Nephron progenitor cell (in vitro differentiated cells): Measurements from ENCODE around the gene RPS6KB1.
"Not testable (repeated sequence)": the region's sequence is repeated elsewhere in the genome, so short reads cannot be mapped to it uniquely, and the experiment has no call there.

Experiments
- DNase-seq: peaks from one replicate; pipeline ENCODE4 v3.0.0; 2021
- H3K27ac Mint-ChIP-seq: 2 replicates; pipeline ENCODE4 v1.8.0; 2021; ENCODE audit warnings: mild to moderate bottlenecking, moderate library complexity, mixed read lengths
- H3K27me3 Mint-ChIP-seq: 2 replicates; pipeline ENCODE4 v1.8.0; 2021; ENCODE audit warnings: mild to moderate bottlenecking, low read depth, mixed read lengths; ENCODE audit not compliant: poor library complexity
- H3K36me3 Mint-ChIP-seq: 2 replicates; pipeline ENCODE4 v1.8.0; 2021; ENCODE audit warnings: low read depth, mixed read lengths
- H3K4me1 Mint-ChIP-seq: 2 replicates; pipeline ENCODE4 v1.8.0; 2021; ENCODE audit warnings: mixed read lengths
- H3K4me3 Mint-ChIP-seq: 2 replicates; pipeline ENCODE4 v1.8.0; 2021; ENCODE audit warnings: mild to moderate bottlenecking, moderate library complexity, mixed read lengths
- H3K9me3 Mint-ChIP-seq: 2 replicates; pipeline ENCODE4 v1.8.0; 2021; ENCODE audit warnings: mild to moderate bottlenecking, moderate library complexity, mixed read lengths
- TF ChIP-seq, protein P1 (sequence below): fragments of 200-600 bp; sonication (generic); IDR thresholded peaks from 2 replicates; pipeline ENCODE4 v1.5.0; 2021; ENCODE audit warnings: antibody characterized with exemption

The RPS6KB1 gene

GRCh38 chr17:59972778-59973177 is 79.9 kb downstream of the RPS6KB1 start:
- H3K36me3 Mint-ChIP-seq, result no peaks in the 10 kb centered on the region
- DNase-seq, result no peak

GRCh38 chr17:59973483-59973882 is 80.6 kb downstream of the RPS6KB1 start:
- not testable (repeated sequence) for DNase-seq, H3K27ac Mint-ChIP-seq, H3K4me1 Mint-ChIP-seq, H3K4me3 Mint-ChIP-seq, H3K36me3 Mint-ChIP-seq, H3K9me3 Mint-ChIP-seq
- H3K27me3 Mint-ChIP-seq, result peaks cover 15% of the 10 kb centered on the region

More at GRCh38 chr17:59972778-59973177, 79.9 kb downstream of the RPS6KB1 start:
- H3K9me3 Mint-ChIP-seq, result peaks cover 6% of the 10 kb centered on the region
- H3K4me1 Mint-ChIP-seq, result no peaks in the 10 kb centered on the region
- H3K27ac Mint-ChIP-seq, result no peak overlapping the region
- peaks cover 15% of the 10 kb centered on the region for H3K27me3 Mint-ChIP-seq
- TF ChIP-seq, protein P1, sequence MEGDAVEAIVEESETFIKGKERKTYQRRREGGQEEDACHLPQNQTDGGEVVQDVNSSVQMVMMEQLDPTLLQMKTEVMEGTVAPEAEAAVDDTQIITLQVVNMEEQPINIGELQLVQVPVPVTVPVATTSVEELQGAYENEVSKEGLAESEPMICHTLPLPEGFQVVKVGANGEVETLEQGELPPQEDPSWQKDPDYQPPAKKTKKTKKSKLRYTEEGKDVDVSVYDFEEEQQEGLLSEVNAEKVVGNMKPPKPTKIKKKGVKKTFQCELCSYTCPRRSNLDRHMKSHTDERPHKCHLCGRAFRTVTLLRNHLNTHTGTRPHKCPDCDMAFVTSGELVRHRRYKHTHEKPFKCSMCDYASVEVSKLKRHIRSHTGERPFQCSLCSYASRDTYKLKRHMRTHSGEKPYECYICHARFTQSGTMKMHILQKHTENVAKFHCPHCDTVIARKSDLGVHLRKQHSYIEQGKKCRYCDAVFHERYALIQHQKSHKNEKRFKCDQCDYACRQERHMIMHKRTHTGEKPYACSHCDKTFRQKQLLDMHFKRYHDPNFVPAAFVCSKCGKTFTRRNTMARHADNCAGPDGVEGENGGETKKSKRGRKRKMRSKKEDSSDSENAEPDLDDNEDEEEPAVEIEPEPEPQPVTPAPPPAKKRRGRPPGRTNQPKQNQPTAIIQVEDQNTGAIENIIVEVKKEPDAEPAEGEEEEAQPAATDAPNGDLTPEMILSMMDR, result no peak
- H3K4me3 Mint-ChIP-seq, result no peak overlapping the region

DNA sequence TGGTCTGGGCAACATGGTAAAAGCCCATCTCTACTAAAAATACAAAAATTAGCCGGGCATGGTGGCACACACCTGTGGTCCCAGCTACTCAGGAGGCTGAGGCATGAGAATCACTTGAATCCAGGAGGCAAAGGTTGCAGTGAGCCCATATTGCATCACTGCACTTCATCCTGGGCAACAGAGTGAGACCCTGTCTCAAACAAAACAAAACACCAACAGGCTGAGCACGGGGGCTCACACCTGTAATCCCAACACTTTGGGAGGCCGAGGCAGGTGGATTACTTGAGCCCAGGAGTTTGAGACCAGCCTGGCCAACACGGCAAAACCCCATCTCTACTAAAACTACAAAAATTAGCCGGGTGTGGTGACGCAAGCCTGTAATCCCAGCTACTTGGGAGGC is 82.2 kb downstream of the RPS6KB1 start:
- H3K4me1 Mint-ChIP-seq, H3K9me3 Mint-ChIP-seq, DNase-seq, H3K27ac Mint-ChIP-seq, H3K36me3 Mint-ChIP-seq, H3K4me3 Mint-ChIP-seq: not testable (repeated sequence)
- H3K27me3 Mint-ChIP-seq, result peaks cover 15% of the 10 kb centered on the region

DNA sequence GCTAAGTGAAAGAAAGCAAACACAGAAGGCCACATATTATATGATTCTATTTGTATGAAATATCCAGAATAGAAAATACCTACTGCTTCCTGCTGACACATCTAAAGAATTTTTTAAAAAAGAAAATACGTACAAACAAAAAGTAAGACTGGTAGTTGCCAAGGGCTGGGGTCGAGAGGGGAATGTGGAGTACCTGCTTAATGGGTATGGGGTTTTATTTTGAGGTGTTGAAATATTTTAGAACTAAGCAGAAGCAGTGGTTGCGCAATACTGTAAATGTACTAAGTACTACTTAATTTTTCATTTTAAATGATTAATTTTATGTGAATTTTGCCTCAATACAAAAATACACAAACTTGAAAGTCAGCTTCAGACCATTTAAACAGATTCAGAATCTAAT is 103.7 kb downstream of the RPS6KB1 start:
- H3K9me3 Mint-ChIP-seq, H3K36me3 Mint-ChIP-seq, H3K27me3 Mint-ChIP-seq, H3K4me3 Mint-ChIP-seq, H3K27ac Mint-ChIP-seq, DNase-seq, H3K4me1 Mint-ChIP-seq: not testable (repeated sequence)
